OCI-LY7 (cell line): ENCODE results near the gene LPXN. TPM values are rescaled to one million over a fixed set of nuclear protein-coding genes. Genes with fewer than 3 reads are reported as not detected.

Experiments used
- BruUV-seq: library from RNA; stranded (reverse); fragments of 400-500 nt; replicated peaks from 2 replicates; lab custom pipeline; 2021; lab: Mats Ljungman, UMichigan
- CTCF ChIA-PET: fragments of 300-600 bp; sonication (Branson Sonifier 250); formaldehyde crosslinking; loops from one replicate; lab custom pipeline; 2022; ENCODE audit warnings: antibody characterized with exemption; ENCODE audit not compliant: unreplicated experiment; lab: Charles Lee
- POLR2A ChIA-PET: fragments of 300-600 bp; sonication (Branson Sonifier 250); formaldehyde crosslinking; loops from one replicate; lab custom pipeline; 2022; ENCODE audit warnings: antibody characterized with exemption; lab: Charles Lee
- DNase-seq: peaks from one replicate; pipeline ENCODE4 v3.0.0-alpha.2; 2015; ENCODE audit warnings: low spot score
- H2AFZ ChIP-seq: fragments of 200-600 bp; sonication (generic), shearing (Covaris generic); 2 replicates; pipeline ENCODE4 v1.6.1; 2014; ENCODE audit warnings: mild to moderate bottlenecking, antibody characterized with exemption, low read length, moderate library complexity
- H3K27ac ChIP-seq: fragments of 200-600 bp; sonication (generic); 2 replicates; pipeline ENCODE4 v1.5.1; 2014; ENCODE audit warnings: mixed run types, low read depth, mild to moderate bottlenecking, moderate library complexity, low read length, inconsistent platforms; ENCODE audit not compliant: poor library complexity, severe bottlenecking
- H3K36me3 ChIP-seq: fragments of 200-600 bp; sonication (generic); 2 replicates; pipeline ENCODE4 v1.6.1; 2014; ENCODE audit warnings: mild to moderate bottlenecking, antibody characterized with exemption, low read length, moderate library complexity, mixed read lengths; ENCODE audit not compliant: insufficient read depth
- H3K4me1 ChIP-seq: fragments of 200-600 bp; sonication (generic); 2 replicates; pipeline ENCODE4 v1.5.1; 2014; ENCODE audit warnings: mild to moderate bottlenecking, low read length; ENCODE audit not compliant: insufficient read depth, poor library complexity, severe bottlenecking
- H3K4me2 ChIP-seq: fragments of 200-600 bp; sonication (generic); 2 replicates; pipeline ENCODE4 v1.6.1; 2014; ENCODE audit warnings: mild to moderate bottlenecking, low read length
- H3K4me3 ChIP-seq: fragments of 200-600 bp; sonication (generic); 2 replicates; pipeline ENCODE4 v1.5.1; 2014; ENCODE audit warnings: mild to moderate bottlenecking, low read depth, low read length; ENCODE audit not compliant: poor library complexity, severe bottlenecking
- H3K79me2 ChIP-seq: fragments of 200-600 bp; sonication (generic); 2 replicates; pipeline ENCODE4 v1.6.1; 2016; ENCODE audit warnings: low read depth, mild to moderate bottlenecking, low read length, moderate library complexity, mixed read lengths; ENCODE audit not compliant: insufficient read depth
- H3K9me2 ChIP-seq: fragments of 200-600 bp; sonication (generic); 2 replicates; pipeline ENCODE4 v1.6.1; 2016; ENCODE audit warnings: mild to moderate bottlenecking, low read length, mixed read lengths; ENCODE audit not compliant: insufficient read depth
- H3K9me3 ChIP-seq: fragments of 200-600 bp; sonication (generic); 2 replicates; pipeline ENCODE4 v1.6.1; 2014; ENCODE audit warnings: mild to moderate bottlenecking, mixed run types, low read length, mixed read lengths
- H4K20me1 ChIP-seq: fragments of 200-600 bp; sonication (generic); 2 replicates; pipeline ENCODE4 v1.6.1; 2014; ENCODE audit warnings: mild to moderate bottlenecking, antibody characterized with exemption, low read length, moderate library complexity, mixed read lengths; ENCODE audit not compliant: insufficient read depth
- EZH2phosphoT487 ChIP-seq: fragments of 200-600 bp; sonication (generic); IDR thresholded peaks from 2 replicates; pipeline ENCODE4 v1.6.1; 2018; ENCODE audit warnings: low read depth, borderline replicate concordance, mild to moderate bottlenecking, mixed run types, antibody characterized with exemption, low read length, moderate library complexity, mixed read lengths
- intact Hi-C: fragments of 100-400 bp; cut with micrococcal nuclease; formaldehyde crosslinking; loops from one replicate; pipeline ENCODE4 v1.10.0; 2022; ENCODE audit not compliant: unreplicated experiment
- total RNA-seq, 2 experiments: library from RNA; depleted of rRNA in 1 of 2; stranded (reverse); fragments of >200 nt in 1 of 2; shearing (Covaris generic) in 1 of 2; gene quantifications; 2 replicates each; pipeline ENCODE4 v1.2.3, GENCODE V29; 2014 to 2022
- TF ChIP-seq, protein P1 (sequence below): fragments of 200-600 bp; sonication (generic); conservative IDR thresholded peaks from 2 replicates; pipeline ENCODE4 v1.5.1; 2014; ENCODE audit warnings: mild to moderate bottlenecking, antibody characterized with exemption, low read length, moderate library complexity, mixed read lengths

The LPXN gene
- total RNA-seq, 2 experiments from 2014 or later = 79.3 to 130 TPM

DNA sequence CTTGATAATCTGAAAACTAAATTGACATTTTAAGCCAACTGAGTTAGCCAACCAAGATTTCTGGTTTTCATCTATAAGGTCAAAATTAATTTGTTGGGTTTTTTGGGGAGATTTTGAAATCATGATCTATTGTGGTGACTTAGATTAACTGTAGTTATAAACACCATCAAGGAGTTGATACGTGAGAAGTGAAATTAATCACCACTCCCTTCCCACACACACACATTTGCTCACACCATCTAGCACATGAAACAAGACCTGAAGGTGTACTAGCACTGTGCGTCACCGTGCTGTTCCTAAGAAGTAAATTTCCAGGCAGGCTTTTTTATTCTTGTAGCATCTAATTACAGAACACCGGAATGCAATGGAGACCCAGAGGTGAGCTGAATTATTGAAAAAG lies 69.8 kb downstream of the LPXN start:
- Histone ChIP-seq H3K4me3 (no peak overlapping the region), H3K4me1 (peaks cover 16% of the 10 kb centered on the region), H3K9me2 (no peaks in the 10 kb centered on the region), H3K27ac (no peak overlapping the region), H2AFZ (no peak overlapping the region), H3K9me3 (no peaks in the 10 kb centered on the region), H3K79me2 (no peaks in the 10 kb centered on the region), H3K4me2 (no peak overlapping the region), H3K36me3 (no peaks in the 10 kb centered on the region), H4K20me1 (no peaks in the 10 kb centered on the region)
- no peak for DNase-seq
- CTCF ChIA-PET = interaction anchor here (0.5 kb wide), 1 partner anchor 774 kb away, joined by 11 read pairs; no protein-coding TSS in a partner anchor
- intact Hi-C loops = no loop called here
- BruUV-seq = no TSS peak
- POLR2A ChIA-PET = interaction anchor here (1.0 to 1.8 kb wide), 4 partner anchors 10 to 14 kb away, joined by 4 to 5 read pairs (median 4); no protein-coding TSS in a partner anchor
- no peak for TF ChIP-seq EZH2phosphoT487
- TF ChIP-seq, protein P1, sequence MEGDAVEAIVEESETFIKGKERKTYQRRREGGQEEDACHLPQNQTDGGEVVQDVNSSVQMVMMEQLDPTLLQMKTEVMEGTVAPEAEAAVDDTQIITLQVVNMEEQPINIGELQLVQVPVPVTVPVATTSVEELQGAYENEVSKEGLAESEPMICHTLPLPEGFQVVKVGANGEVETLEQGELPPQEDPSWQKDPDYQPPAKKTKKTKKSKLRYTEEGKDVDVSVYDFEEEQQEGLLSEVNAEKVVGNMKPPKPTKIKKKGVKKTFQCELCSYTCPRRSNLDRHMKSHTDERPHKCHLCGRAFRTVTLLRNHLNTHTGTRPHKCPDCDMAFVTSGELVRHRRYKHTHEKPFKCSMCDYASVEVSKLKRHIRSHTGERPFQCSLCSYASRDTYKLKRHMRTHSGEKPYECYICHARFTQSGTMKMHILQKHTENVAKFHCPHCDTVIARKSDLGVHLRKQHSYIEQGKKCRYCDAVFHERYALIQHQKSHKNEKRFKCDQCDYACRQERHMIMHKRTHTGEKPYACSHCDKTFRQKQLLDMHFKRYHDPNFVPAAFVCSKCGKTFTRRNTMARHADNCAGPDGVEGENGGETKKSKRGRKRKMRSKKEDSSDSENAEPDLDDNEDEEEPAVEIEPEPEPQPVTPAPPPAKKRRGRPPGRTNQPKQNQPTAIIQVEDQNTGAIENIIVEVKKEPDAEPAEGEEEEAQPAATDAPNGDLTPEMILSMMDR = no peak

DNA sequence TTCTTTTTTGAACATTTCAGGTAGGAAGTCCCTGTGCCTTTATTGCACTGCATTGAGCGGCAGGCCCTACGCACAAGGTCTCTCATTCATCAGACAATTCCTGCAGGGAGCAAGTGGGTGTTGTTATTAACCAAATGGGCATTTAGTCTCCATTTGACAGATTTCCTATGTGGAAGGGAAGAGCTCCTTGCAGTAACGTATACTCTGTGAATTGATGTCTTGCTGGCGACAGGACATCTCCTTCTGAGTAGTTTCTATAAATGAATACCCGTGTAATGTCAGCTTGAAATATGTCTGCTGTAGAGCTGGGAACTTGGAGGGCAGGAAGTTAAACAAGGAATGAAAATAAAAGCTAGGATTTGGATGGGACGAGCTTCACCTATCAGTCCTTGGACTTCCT lies 71.4 kb downstream of the LPXN start:
- Histone ChIP-seq H3K36me3 (no peaks in the 10 kb centered on the region), H4K20me1 (no peaks in the 10 kb centered on the region), H3K4me2 (no peak overlapping the region), H3K27ac (no peak overlapping the region), H3K9me3 (no peaks in the 10 kb centered on the region), H3K9me2 (no peaks in the 10 kb centered on the region), H3K4me1 (peaks cover 16% of the 10 kb centered on the region), H3K79me2 (no peaks in the 10 kb centered on the region), H2AFZ (no peak overlapping the region), H3K4me3 (no peak overlapping the region)
- CTCF ChIA-PET = no interaction called here
- POLR2A ChIA-PET = interaction anchor here (1.2 to 1.4 kb wide), 3 partner anchors 9 to 20 kb away, joined by 3 to 7 read pairs (median 6); no protein-coding TSS in a partner anchor
- no peak for TF ChIP-seq EZH2phosphoT487
- TF ChIP-seq, protein P1 = no peak
- no TSS peak for BruUV-seq
- intact Hi-C loops = no loop called here
- DNase-seq = no peak

DNA sequence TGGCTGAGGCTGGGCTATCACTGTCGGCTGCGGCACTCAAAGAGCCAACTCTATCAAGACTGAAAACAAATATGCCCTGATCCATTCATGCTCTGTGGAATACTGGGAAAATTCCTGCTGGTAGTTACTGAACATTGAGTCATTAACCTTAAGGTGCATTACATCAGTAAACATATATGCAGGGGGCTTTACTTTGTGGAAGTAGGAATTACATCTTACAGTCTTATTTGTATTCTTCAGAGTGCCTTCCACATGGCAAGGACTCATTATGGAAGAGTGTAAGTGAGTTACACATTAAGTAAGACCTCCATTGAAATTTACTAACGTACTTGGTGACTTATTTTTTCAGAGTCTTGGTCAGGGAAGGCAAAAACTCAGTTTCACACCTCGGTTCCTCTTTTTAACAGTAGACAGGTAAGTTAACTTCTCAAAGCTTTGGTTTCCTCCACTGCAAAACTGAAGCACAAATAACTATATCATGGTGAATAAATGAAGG lies 72.2 kb downstream of the LPXN start:
- ChIA-PET POLR2A (interaction anchor here (1.2 to 1.4 kb wide), 3 partner anchors 8 to 19 kb away, joined by 3 to 7 read pairs (median 6); no protein-coding TSS in a partner anchor), CTCF (interaction anchor here (1.0 kb wide), 1 partner anchor 12 kb away, joined by 3 read pairs; no protein-coding TSS in a partner anchor)
- Histone ChIP-seq H3K4me3 (no peak overlapping the region), H3K79me2 (no peaks in the 10 kb centered on the region), H4K20me1 (no peaks in the 10 kb centered on the region), H3K4me2 (no peak overlapping the region), H3K27ac (no peak overlapping the region), H3K36me3 (no peaks in the 10 kb centered on the region), H2AFZ (no peak overlapping the region), H3K4me1 (peaks cover 16% of the 10 kb centered on the region), H3K9me3 (no peaks in the 10 kb centered on the region), H3K9me2 (no peaks in the 10 kb centered on the region)
- intact Hi-C loops = no loop called here
- TF ChIP-seq EZH2phosphoT487 = no peak
- TF ChIP-seq, protein P1 = no peak
- BruUV-seq = no TSS peak
- peak; percentile 43 for DNase-seq
